ENCODE results near the gene C2CD3. TPM values are rescaled to one million over a fixed set of nuclear protein-coding genes. Genes with fewer than 3 reads are reported as not detected.

C2CD3 gene
- total RNA-seq, 4 donors from 2014 or later = 28.2 to 46.9 (median 35.1) TPM

- no peaks in the 10 kb centered on the region for H3K27me3 ChIP-seq
- H3K4me3 ChIP-seq = no peak overlapping the region
- 91 to 100% methylated on average over 1 of the region's 1 CpG for WGBS, 2 donors
- no peaks in the 10 kb centered on the region for H3K4me1 ChIP-seq
- no peak for DNase-seq (ENCODE audit: low spot score in 2 of 2)
- no peaks in the 10 kb centered on the region for H3K9me3 ChIP-seq
- peaks cover 0 to 58% (median 6%) of the 10 kb centered on the region in 3 donors for H3K36me3 ChIP-seq
- no peak for TF ChIP-seq POLR2A (IDR thresholded peaks at IDR 0.05)
- no peak for TF ChIP-seq CTCF (IDR thresholded peaks at IDR 0.05)
- no peak for TF ChIP-seq EP300 (IDR thresholded peaks at IDR 0.05)
- H3K27ac ChIP-seq = no peak overlapping the region
These were observed 34.4 kb upstream of the C2CD3 start for GRCh38 chr11:74205181-74205580.

GRCh38 chr11:74204701-74205100 is 33.9 kb upstream of the C2CD3 start:
- H3K4me1 ChIP-seq = no peaks in the 10 kb centered on the region
- no peak overlapping the region for H3K27ac ChIP-seq
- WGBS, 2 donors = 84 to 85% methylated on average over 1 of the region's 1 CpG
- no peaks in the 10 kb centered on the region for H3K27me3 ChIP-seq
- TF ChIP-seq POLR2A (IDR thresholded peaks at IDR 0.05) = no peak
- no peak for TF ChIP-seq EP300 (IDR thresholded peaks at IDR 0.05)
- no peak for TF ChIP-seq CTCF (IDR thresholded peaks at IDR 0.05)
- no peaks in the 10 kb centered on the region for H3K9me3 ChIP-seq
- no peak for DNase-seq (ENCODE audit: low spot score in 2 of 2)
- peaks cover 0 to 53% (median 6%) of the 10 kb centered on the region in 3 donors for H3K36me3 ChIP-seq
- no peak overlapping the region for H3K4me3 ChIP-seq

- no peak overlapping the region for H3K4me3 ChIP-seq
- H3K27ac ChIP-seq = no peak overlapping the region
- no peak for DNase-seq (ENCODE audit: low spot score in 2 of 2)
- H3K27me3 ChIP-seq = no peaks in the 10 kb centered on the region
- no peaks in the 10 kb centered on the region for H3K9me3 ChIP-seq
- peaks cover 0 to 46% (median 6%) of the 10 kb centered on the region in 3 donors for H3K36me3 ChIP-seq
- WGBS, 2 donors = 47 to 53% methylated on average over 2 of the region's 2 CpGs
- TF ChIP-seq CTCF (IDR thresholded peaks at IDR 0.05) = no peak
- no peaks in the 10 kb centered on the region for H3K4me1 ChIP-seq
These were observed 33.2 kb upstream of the C2CD3 start for GRCh38 chr11:74203966-74204365.

GRCh38 chr11:74196781-74197486 is 26.1 kb upstream of the C2CD3 start:
- Histone ChIP-seq H3K27ac (no peak overlapping the region), H3K27me3 (no peaks in the 10 kb centered on the region), H3K36me3 (peaks cover 0 to 22% (median 0%) of the 10 kb centered on the region in 3 donors), H3K9me3 (no peaks in the 10 kb centered on the region), H3K4me1 (no peaks in the 10 kb centered on the region), H3K4me3 (no peak overlapping the region)
- 98 to 99% methylated on average over 2 of the region's 2 CpGs for WGBS, 2 donors
- DNase-seq (ENCODE audit: low spot score in 2 of 2) = no peak
- TF ChIP-seq EP300 (IDR thresholded peaks at IDR 0.05) (no peak), CTCF (IDR thresholded peaks at IDR 0.05) (no peak), POLR2A (IDR thresholded peaks at IDR 0.05) (no peak)

- no peak overlapping the region for H3K27ac ChIP-seq
- peaks cover 0 to 33% (median 0%) of the 10 kb centered on the region in 3 donors for H3K36me3 ChIP-seq
- TF ChIP-seq CTCF (IDR thresholded peaks at IDR 0.05) = no peak
- no peak for TF ChIP-seq EP300 (IDR thresholded peaks at IDR 0.05)
- no peak for TF ChIP-seq POLR2A (IDR thresholded peaks at IDR 0.05)
- no peaks in the 10 kb centered on the region for H3K4me1 ChIP-seq
- DNase-seq (ENCODE audit: low spot score in 2 of 2) = no peak
- H3K27me3 ChIP-seq = no peaks in the 10 kb centered on the region
- no peak overlapping the region for H3K4me3 ChIP-seq
- no peaks in the 10 kb centered on the region for H3K9me3 ChIP-seq
These were observed 25.0 kb upstream of the C2CD3 start for GRCh38 chr11:74195828-74196227.

All from tibial nerve (tissue), 4 donors.